HG03442 (cell line): Measurements from ENCODE around the gene MARS1.
"Not testable (repeated sequence)": the region's sequence is repeated elsewhere in the genome, so short reads cannot be mapped to it uniquely, and the experiment has no call there.

Source experiments
- ATAC-seq: cut with Tn5 transposase; IDR thresholded peaks from one replicate; pipeline ENCODE4 v1.9.1; 2021; ENCODE audit warnings: mild to moderate bottlenecking, moderate library complexity; ENCODE audit not compliant: unreplicated experiment

MARS1 gene

GRCh38 chr12:57547288-57548012 is 59.6 kb downstream of the MARS1 start:
- no peak for ATAC-seq

- ATAC-seq = no peak
Observed at GRCh38 chr12:57548013-57548315, 60.1 kb downstream of the MARS1 start.

- no peak for ATAC-seq
Observed at GRCh38 chr12:57548488-57548887, 60.6 kb downstream of the MARS1 start.

GRCh38 chr12:57549203-57549908 is 61.5 kb downstream of the MARS1 start:
- no peak for ATAC-seq

GRCh38 chr12:57549909-57550640 is 62.2 kb downstream of the MARS1 start, which contains the start of gene KIF5A:
Gene KIF5A (plus strand): TSS chr12:57550044. CDS start chr12:57550272, 228 bp downstream.
- no peak for ATAC-seq

GRCh38 chr12:57550641-57551549 is 63.0 kb downstream of the MARS1 start:
- no peak for ATAC-seq

- no peak for ATAC-seq
Observed at GRCh38 chr12:57551637-57552305, 63.9 kb downstream of the MARS1 start.

GRCh38 chr12:57552306-57552651 is 64.4 kb downstream of the MARS1 start:
- ATAC-seq = no peak

- ATAC-seq = no peak
Observed at GRCh38 chr12:57552835-57553313, 65.0 kb downstream of the MARS1 start.

- no peak for ATAC-seq
Observed at GRCh38 chr12:57553343-57554202, 65.7 kb downstream of the MARS1 start.

- ATAC-seq = no peak
Observed at GRCh38 chr12:57554453-57554852, 66.6 kb downstream of the MARS1 start.

- ATAC-seq = no peak
Observed at GRCh38 chr12:57554897-57555296, 67.0 kb downstream of the MARS1 start.

- ATAC-seq = no peak
Observed at GRCh38 chr12:57558864-57559263, 71.0 kb downstream of the MARS1 start.

- ATAC-seq = no peak
Observed at GRCh38 chr12:57560516-57560915, 72.6 kb downstream of the MARS1 start.

GRCh38 chr12:57561117-57561516 is 73.2 kb downstream of the MARS1 start:
- ATAC-seq = not testable (repeated sequence)

GRCh38 chr12:57563358-57563757 is 75.5 kb downstream of the MARS1 start:
- no peak for ATAC-seq

- no peak for ATAC-seq
Observed at GRCh38 chr12:57564178-57564740, 76.4 kb downstream of the MARS1 start.
